Right ventricle myocardium inferior (tissue), 1 donor: Measurements from ENCODE around the gene KCND2. TPM values are rescaled to one million over a fixed set of nuclear protein-coding genes. Genes with fewer than 3 reads are reported as not detected.

Experiments used
- ATAC-seq: fragments of 200-7000 bp; cut with Tn5 transposase; one replicate; pipeline ENCODE4 v1.9.1; 2020; ENCODE audit warnings: mild to moderate bottlenecking, moderate library complexity
- DNase-seq: peaks from one replicate; pipeline ENCODE4 v3.0.0; 2021; ENCODE audit errors: missing footprints
- intact Hi-C: fragments of 100-400 bp; cut with DNase I; formaldehyde crosslinking; loops from one replicate; pipeline ENCODE4 v1.11.0; 2022
- total RNA-seq: library from RNA; stranded (reverse); fragmentation: NEBNext Ultra II Directional; extraction: Animal tissue kit (Norgen Biotek cat#: 25700); gene quantifications from one replicate; pipeline ENCODE4 v1.2.1, GENCODE V29; 2021
- donor health status: DM: no; HTN: yes; CAD: no; lungs with severe emphysema.

KCND2 gene
- total RNA-seq, 1 donor from 2014 or later = not detected

DNA sequence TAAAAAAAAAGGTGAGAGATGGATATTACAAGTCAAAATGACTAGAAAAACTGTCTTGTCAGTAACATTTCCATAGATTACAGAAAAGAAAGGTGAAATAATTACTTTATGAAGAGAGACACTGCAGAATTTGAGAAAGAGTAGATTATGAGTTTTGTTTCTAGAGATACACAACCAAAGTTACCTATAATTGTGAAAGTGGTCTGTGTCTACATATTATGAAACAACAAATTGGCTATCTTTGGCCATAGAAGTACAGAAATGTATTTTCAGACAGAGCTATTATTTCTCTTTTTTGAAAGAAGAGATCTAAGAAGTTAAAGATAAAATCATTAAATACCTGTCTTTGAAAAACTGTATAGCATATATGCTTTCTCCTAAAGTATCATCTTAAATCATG, 30.1 kb downstream of the KCND2 start:
- ATAC-seq (no peak), DNase-seq (no peak)
- intact Hi-C loops = no loop called here

DNA sequence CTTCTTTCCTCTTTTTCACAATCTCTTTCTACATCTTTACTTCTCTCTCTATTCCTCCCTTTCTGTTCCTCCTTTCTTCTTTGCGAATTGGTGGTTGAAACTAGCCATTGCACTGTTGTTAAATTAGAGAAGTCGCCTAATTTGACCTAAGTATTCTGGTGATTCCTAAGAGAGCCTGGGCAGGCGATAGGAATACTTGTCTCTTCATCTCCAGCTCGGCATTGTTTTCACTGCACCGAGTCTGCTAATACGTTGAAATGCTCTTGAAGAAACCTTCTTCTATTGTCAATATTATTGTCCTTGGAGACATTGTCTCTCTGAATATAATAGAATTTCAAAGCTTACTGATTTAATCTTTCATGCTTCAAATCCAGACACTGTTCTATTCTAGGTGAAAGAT, 31.7 kb downstream of the KCND2 start:
- no peak for DNase-seq
- intact Hi-C loops = no loop called here

DNA sequence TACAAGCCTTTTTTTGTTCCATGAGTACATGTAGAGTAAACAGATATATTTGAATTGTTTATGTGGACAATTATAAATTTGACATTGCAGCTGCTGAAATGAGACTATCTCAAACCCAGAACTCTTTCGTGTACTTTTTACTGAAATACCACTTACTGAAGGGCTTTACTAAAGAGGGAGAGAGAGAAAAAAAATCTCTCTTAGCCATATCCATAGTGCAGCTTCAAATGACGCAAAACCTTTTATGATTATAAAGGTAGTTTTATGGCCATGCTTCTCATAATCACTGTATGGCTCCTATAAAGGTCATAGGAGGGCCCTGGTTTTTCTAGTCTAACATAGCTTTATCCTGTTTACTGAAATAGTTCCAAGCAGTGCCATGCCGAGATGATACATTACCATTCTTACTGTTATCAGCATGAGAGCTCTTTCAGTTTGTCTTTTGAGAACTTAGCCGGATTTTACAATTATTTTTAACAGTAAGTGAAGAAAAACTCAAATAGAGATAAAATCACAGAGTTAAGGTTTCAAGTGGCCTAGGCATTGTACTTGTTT, 35.1 kb downstream of the KCND2 start:
- DNase-seq (no peak), ATAC-seq (no peak)
- intact Hi-C loops = no loop called here

More for the DNA sequence above, 31.7 kb downstream of the KCND2 start:
- no peak for ATAC-seq

DNA sequence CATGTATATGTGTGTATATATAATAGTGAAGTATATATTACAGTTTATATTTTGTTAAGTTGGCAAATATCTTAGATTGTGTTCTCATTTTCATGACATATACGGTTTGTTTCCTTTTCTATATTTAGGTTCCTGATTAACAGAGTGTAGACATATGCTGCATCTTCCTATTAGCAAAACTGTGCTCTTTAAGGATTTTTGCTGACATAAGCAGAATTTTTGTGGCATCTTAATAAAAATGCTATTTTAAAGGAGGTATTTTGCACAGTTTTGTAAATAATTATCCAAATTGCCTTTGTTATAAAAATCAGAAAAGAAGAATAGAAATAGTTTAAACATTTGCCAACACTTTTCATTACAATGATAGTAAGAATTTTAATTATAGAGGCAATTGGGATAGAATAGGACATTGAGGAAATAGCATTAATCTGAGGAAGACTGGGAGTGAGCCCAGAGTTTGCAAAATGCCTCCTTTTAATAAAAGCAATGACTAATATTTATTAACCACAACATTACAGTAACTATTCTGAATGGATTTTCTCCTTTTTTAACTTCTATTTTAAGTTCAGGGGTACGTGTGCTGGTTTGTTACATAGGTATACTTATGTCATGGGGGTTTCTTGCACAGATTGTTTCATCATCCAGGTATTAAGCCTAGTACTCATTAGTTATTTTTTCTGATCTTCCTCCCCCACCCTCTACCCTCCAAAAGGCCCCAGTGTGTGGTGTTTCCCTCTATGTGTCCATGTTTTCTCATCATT, 38.2 kb downstream of the KCND2 start:
- DNase-seq (no peak), ATAC-seq (no peak)
- intact Hi-C loops = no loop called here

DNA sequence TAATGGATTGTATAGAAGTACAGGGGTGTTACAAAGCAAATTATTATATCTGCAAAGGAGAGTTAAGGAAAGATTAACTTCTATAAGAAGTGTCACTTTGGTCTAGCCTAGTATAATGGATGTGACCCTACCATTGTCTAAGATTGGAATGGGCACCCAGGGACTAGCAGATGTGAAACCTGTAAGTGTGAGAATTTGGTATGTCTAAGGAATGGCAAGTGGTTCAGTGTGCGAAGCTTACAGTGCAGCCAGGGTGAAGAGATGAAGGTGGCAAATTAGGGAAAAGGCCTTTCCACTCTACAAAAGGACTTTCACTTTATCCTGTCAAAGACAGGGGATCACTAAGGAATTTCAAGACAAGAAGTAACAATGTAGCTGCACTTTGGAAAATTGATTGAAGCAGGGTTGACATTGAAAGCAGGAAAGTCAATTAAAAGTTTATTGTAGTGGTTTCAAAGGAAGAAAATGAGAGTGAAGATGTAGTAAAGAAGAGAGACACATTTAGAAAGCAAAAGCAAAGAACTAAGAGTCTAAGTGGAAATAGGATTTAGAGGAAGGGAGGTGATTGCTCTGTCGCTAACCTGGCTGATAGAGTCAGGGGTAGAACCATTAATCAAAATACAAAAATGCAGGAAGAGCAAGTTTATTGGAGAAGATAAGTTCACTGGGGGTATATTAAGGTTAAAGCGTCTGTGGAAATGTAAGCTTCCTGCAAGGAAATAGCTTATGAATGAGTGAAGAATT, 47.4 kb downstream of the KCND2 start:
- ATAC-seq = no peak
- no peak for DNase-seq
- intact Hi-C loops = no loop called here

DNA sequence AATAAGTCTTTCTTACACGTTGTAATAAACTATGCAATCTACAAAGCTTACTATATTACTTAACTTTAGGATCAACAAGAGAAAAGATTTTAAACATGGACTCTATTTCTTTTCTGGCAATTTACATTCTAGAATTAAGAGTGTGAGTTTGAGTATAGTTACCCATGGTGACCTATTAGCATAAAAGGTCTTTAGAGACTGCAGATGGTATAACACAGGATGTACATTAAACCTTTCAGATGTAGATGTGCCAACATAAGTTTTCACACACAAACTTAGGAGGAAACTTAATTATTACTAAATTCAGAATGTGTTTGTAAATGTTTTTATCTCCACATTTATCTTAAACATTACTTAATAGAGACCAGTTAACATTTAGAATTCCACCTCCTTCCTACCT, 54.1 kb downstream of the KCND2 start:
- intact Hi-C loops = no loop called here

DNA sequence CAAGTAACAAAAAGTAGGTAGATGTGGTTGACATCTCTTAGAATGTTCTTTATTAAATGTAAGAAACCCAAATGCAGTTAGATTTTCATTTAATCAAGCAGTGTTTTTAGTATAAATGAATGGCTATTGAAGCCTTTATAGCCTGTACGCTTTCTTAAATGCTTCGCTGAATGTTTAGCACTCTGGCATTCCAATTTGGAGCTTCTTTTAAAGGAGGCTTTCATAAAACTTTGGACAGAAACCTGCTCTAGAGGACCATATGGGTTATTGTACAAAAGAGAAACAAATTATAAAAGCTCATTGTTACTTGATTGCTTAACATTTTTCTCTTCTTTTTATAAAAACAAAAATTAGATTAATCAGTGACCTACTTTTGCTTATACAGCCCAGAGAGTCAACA, 59.5 kb downstream of the KCND2 start:
- DNase-seq = no peak
- ATAC-seq = no peak
- intact Hi-C loops = no loop called here

More for the DNA sequence above, 54.1 kb downstream of the KCND2 start:
- ATAC-seq = no peak
- DNase-seq = no peak

DNA sequence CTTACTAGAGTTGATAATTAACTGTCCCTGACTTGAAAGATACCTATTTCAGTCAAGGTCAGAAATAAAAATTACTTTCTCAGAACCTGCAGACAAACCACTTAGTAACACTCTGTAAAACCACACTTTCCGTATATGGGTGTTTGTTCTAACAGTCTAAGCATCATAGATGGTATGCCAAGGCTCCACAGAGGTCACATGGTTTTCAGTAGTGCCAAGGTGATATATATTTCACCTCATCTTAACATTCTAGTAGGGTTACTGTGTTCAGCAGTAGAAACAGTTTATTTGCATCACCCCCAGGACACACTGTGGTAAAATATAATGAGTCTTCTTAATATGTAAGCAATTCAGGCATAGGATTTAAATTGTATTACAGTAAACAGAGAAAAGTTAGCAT, 61.5 kb downstream of the KCND2 start:
- no peak for DNase-seq
- no peak for ATAC-seq
- intact Hi-C loops = no loop called here

DNA sequence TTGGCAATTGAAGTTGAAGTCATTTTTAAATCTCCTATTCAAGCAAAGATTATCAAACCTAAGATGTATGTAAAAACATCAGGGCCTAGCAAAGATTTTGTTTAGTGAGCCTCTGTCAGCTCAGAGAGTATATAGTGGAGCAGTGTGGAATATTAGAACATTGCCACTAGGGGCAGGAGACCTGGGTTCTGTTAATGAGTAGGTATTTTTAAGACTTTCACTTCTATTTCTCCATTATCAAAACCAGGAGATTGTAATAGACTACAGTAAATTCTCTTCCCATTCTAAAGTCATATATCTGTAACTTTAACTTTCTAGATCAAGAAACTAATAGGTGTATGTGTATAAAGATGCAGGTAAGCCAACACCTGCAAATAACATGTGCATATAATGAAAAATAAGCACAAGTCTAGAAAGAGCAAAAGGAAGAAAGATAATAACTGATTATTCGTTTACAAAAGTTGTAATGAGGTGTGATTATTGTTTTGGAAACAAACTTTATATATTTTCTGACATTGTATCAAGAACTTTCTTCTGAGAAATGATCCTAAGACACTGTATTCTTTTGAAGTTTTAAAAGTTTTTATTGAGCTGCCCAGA, 64.4 kb downstream of the KCND2 start:
- ATAC-seq (no peak), DNase-seq (no peak)
- intact Hi-C loops = no loop called here

DNA sequence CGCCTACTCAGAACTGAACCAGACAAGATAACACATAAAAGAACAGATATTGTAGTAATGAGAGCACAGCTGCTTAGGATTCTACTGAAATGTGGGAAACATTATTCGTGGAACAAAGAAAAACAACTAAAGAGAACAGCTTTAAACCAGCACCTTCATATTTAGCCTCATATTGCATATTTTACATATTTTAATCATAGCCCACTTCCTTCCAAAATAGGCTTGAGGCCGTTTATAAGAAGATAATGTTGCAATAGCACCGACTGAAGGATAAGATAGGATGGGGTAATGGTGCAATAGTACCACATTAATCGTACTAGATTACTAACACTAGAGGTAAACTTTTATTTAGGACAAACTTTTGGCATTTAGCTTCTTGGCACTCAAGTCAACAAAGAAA, 71.3 kb downstream of the KCND2 start:
- intact Hi-C loops = no loop called here
- DNase-seq (no peak), ATAC-seq (no peak)

DNA sequence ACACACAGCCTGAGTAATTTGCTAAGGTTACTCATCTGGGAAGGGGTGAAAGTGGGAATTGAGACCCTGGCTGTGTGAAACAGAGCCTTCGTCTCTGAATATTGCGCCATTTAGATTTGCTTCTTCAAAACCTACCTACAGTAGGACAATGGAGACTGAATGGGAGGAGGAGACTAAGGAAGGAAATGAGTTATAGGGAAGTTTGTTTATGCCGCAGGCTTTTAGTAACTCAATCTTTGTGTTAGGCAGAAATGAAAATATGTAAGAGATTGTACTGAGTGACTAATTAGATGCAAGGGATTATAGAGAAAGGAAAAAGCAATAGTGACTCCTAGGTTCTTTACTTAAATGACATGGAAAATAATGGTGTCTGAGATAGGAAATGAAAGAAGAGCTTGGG, 80.2 kb downstream of the KCND2 start:
- no peak for DNase-seq
- no peak for ATAC-seq
- intact Hi-C loops = no loop called here

DNA sequence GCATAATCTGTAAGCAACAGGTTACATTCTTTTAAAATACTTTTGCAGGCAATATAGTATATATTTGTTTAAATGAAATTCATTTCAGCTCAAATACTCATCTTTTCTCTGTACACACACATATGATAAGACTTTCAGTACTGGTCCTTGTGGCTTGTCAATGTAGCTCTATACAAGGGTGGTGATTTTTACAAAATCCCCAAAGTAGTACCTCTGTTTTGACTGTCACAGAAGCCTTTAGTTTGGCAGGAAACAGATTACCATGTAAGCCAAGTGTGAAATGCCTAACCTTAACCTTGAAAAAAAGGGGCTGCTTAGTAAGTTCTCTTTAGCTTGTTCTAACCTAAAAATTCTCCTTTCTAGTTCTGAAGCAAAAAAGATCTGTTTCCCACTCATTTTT, 87.9 kb downstream of the KCND2 start:
- ATAC-seq (no peak), DNase-seq (no peak)
- intact Hi-C loops = no loop called here

DNA sequence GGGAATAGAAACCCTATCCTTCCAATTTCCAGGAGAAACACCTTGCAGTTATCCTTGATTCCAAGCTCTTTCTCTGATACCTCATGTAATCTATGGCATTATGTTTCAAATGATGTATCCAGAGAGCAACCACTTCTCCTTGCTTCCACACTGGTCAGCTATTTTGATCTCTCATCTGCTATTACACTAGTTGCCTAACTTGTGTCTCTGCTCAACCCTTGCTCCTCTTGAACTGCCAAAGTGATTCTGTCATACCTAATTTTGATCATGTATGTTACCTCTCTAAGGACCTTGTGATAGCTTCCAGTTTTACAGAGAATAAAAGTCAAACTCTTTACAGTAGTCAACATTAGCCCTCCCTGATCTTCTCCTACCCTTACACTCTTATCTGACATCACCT, 90.4 kb downstream of the KCND2 start:
- intact Hi-C loops = no loop called here
- no peak for ATAC-seq

DNA sequence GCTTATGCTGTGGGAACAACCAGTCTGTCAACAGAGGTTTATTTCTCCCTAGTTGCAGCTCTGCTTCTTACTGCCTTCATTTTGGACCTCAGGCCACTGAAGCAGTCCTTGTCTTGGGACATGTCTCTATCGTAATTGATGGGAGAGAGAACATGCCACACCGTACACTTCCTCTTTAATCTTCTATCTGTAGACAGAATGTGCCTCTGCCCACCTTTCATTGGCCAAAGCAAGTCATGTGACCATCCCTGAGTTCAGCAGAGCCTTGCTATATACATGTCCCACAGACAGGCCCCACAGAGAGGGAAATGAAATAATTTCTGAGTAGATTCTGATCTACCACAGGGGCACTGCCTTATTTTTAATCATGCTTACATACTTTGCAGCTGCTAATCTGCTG, 98.0 kb downstream of the KCND2 start:
- no peak for ATAC-seq
- intact Hi-C loops = no loop called here
- no peak for DNase-seq

More for the DNA sequence above, 90.4 kb downstream of the KCND2 start:
- no peak for DNase-seq

DNA sequence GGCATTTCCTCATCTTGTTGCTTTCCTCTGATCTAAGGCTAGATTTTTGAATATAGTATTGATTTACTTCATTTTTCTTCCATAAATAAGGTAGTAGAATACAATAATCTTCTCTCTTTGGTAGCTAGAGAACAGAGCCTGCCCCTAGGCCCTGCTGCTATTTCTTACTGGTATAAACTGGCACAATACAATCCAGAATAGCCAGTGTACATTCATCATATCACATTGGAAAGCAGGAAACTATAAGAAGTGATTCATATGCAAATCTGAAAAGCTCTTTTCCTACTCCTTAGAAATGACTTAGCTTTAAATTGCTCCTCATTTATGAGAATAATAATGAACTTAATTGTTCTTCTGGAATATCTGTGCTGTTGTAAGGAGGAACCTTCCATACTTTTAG, 100.2 kb downstream of the KCND2 start:
- no peak for ATAC-seq
- intact Hi-C loops = no loop called here
- DNase-seq = no peak

DNA sequence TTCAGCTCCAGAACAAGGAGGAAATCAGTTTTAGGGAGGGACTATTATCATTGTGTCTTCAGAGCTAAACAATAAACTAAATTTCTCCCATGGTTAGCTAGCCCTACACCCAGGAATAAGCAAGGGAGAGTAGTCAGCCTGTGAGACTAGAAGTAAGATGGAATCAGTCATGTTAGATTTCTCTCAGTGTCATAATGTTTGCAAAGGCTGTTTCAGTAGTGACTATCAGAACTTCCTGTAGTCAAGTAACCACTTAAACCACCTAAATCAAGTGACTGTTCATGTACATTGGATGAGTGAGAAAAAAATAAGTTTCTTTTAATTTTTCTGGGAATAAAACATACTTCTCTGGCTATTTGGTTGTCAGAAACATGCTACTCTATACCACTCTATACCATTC, 121.6 kb downstream of the KCND2 start:
- no peak for ATAC-seq
- intact Hi-C loops = no loop called here
- no peak for DNase-seq

DNA sequence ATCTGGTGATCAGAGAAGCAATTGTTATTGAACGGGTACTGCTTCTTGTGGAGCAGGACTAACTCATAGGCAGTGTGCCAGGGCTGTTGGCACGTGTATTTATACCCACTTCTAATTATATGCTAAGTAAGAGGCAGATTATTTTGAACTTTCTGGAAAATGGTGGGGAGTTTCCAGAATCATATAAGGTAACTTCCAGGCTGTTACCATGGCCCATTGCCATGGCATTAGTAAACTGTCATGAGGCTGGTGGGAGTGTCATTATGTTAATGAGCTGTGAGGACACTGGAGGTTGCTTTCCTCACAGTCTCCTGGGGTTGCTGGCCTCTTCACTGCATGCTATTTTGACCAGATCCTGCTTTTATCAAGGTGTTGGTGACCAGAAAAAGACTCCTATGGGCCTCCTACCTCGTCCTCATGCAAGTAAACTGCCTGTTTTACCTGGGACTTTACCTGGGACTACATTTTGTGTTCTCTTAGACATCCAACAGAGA, 122.6 kb downstream of the KCND2 start:
- ATAC-seq (no peak), DNase-seq (no peak)
- intact Hi-C loops = no loop called here

DNA sequence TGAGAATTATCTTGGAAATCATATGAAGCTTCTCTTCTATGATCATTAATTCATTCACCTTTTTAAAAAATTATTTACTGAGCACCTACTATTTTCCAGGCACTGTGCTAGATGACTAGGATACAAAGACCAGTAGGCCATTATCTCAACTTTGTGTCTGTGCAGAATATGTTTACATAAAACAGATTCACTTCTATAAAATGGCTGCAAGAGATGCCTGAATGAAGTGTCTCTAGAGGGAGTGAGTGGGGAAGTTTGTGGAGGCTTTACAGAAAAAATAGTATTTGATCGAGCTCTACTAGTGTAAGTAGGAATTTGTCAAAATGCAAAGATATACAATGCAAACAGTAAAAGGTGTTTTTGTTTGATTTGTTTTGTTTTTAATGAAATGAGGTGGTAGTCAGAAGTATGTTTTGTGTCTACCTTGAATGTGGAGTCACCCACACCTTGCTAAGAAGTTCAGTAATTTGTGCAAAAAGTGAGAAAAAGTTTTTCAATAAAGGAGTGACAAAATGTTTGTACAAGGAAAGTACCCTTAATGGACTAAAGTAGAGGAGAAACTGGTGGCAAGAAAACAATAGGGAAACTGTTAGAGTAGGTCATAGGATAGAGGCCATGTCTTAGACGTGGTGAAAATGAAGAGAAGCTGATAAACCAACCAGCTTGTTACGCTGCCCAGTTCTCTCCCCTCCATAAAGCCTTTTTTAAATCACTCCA, 125.5 kb downstream of the KCND2 start:
- intact Hi-C loops = no loop called here
- no peak for ATAC-seq
- no peak for DNase-seq

DNA sequence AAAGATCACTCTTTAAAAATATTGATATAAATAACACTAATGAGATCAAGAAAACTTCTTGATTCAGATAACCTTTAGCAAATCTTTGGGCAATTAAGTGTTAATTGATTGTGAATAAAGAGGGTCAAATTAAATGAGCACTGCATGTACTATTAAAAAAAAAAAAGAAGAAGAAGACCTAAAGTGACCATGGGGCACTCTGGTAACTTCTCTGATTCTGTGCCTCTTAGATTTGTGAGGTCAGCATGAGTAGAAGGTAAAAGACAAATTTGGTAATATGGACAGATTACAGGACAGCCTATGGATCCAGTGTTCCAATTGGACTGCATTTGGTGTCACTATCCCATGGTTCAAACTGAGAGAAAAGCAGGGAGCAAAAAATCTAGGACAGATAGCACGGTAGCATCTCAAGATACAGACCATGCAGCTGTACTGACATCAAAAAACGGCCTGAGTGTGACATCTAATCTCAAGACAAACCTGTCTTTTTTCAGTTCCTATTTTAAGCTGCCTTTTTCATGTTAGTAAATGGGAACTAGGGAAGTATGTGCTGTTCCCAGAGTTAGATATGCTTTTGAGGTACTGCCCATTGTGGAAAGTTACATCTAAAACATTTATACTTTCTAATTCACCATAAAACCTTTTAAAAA, 128.0 kb downstream of the KCND2 start:
- DNase-seq (no peak), ATAC-seq (no peak)
- intact Hi-C loops = no loop called here
